ENCODE data around the gene COG4. TPM values are rescaled to one million over a fixed set of nuclear protein-coding genes. Genes with fewer than 3 reads are reported as not detected.

COG4 gene
- total RNA-seq, 2 donors from 2014 or later: 62.7 to 71.4 TPM

DNA sequence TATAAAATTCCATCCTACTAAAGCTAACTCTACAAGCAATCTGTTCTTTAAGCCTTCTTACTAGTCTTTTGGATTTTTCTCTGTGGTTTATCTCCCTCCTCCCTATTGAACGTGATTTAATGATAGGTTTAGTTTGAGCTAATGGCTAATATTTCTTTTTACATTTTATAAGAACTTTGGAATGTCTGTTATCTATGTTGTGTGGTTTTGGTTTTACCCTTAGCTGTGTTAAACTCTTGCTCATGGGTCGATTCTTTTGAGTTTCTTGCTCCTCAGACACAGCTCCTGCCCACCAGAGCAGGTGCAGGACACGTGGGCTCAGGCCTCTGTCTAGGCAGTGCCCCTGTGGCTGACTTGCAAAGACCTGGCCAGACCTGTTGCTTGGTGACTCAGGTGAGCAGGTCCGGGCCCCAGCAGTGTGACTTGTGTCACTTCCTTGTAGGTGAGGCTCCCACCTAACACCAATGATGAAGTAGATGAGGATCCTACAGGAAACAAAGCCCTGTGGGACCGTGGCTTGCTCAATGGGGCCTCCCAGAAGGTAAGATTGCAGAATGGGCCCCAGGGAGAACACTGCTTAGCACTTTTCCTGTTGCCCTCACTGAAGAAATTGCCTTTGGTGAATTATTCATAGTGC, 45.4 kb upstream of the COG4 start:
- no peak overlapping the region for H3K9ac ChIP-seq (ENCODE audit: extremely low read depth, low read length, poor library complexity, severe bottlenecking)
- Mint-ChIP-seq H3K36me3 (ENCODE audit: low read depth) (peaks cover 95% of the 10 kb centered on the region), H3K9me3 (no peaks in the 10 kb centered on the region), H3K4me1 (no peaks in the 10 kb centered on the region), H3K27me3 (ENCODE audit: insufficient read depth) (no peaks in the 10 kb centered on the region), H3K4me3 (no peak overlapping the region), H3K27ac (peak overlapping the region; percentile 72)
- H3K27ac ChIP-seq (ENCODE audit: low read depth, low read length): no peak overlapping the region
- peaks cover 100% of the 10 kb centered on the region for H3K36me3 ChIP-seq (ENCODE audit: control insufficient read depth, insufficient read depth, low read length)
- no peak overlapping the region for H3K4me3 ChIP-seq (ENCODE audit: low read length)
- H3K27me3 ChIP-seq (ENCODE audit: control insufficient read depth, insufficient read depth, low read length, poor library complexity, severe bottlenecking): no peaks in the 10 kb centered on the region
- no peaks in the 10 kb centered on the region for H3K4me1 ChIP-seq (ENCODE audit: control insufficient read depth, insufficient read depth, low read length)
- H3K9me3 ChIP-seq (ENCODE audit: control insufficient read depth, low read length): no peaks in the 10 kb centered on the region
- TF ChIP-seq, protein P1, sequence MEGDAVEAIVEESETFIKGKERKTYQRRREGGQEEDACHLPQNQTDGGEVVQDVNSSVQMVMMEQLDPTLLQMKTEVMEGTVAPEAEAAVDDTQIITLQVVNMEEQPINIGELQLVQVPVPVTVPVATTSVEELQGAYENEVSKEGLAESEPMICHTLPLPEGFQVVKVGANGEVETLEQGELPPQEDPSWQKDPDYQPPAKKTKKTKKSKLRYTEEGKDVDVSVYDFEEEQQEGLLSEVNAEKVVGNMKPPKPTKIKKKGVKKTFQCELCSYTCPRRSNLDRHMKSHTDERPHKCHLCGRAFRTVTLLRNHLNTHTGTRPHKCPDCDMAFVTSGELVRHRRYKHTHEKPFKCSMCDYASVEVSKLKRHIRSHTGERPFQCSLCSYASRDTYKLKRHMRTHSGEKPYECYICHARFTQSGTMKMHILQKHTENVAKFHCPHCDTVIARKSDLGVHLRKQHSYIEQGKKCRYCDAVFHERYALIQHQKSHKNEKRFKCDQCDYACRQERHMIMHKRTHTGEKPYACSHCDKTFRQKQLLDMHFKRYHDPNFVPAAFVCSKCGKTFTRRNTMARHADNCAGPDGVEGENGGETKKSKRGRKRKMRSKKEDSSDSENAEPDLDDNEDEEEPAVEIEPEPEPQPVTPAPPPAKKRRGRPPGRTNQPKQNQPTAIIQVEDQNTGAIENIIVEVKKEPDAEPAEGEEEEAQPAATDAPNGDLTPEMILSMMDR (conservative IDR thresholded peaks at IDR 0.05): no peak
- no peak for DNase-seq
- 93 to 100% methylated on average over 3 to 4 of the region's 5 CpGs for WGBS, 2 experiments (ENCODE audit: insufficient coverage in 1 of 2, insufficient read length in 1 of 2)

DNA sequence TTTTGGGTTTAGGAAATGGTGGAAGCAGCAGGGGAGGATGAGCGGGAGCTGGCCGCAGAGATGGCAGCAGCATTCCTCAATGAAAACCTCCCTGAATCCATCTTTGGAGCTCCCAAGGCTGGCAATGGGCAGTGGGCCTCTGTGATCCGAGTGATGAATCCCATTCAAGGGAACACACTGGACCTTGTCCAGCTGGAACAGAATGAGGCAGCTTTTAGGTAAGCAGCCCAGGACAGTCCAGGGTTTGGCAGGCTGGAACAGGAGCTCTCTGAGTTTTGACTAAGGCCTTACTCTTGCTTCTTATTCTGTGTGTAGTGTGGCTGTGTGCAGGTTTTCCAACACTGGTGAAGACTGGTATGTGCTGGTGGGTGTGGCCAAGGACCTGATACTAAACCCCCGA, 41.7 kb upstream of the COG4 start:
- H3K9me3 Mint-ChIP-seq: no peaks in the 10 kb centered on the region
- 88 to 95% methylated on average over 2 to 4 of the region's 4 CpGs for WGBS, 2 experiments (ENCODE audit: insufficient coverage in 1 of 2, insufficient read length in 1 of 2)
- no peak overlapping the region for H3K9ac ChIP-seq (ENCODE audit: extremely low read depth, low read length, poor library complexity, severe bottlenecking)
- no peak overlapping the region for H3K4me3 Mint-ChIP-seq
- H3K36me3 ChIP-seq (ENCODE audit: control insufficient read depth, insufficient read depth, low read length): peaks cover 99% of the 10 kb centered on the region
- no peak for DNase-seq
- H3K27me3 ChIP-seq (ENCODE audit: control insufficient read depth, insufficient read depth, low read length, poor library complexity, severe bottlenecking): no peaks in the 10 kb centered on the region
- H3K27ac Mint-ChIP-seq: no peak overlapping the region
- no peaks in the 10 kb centered on the region for H3K4me1 ChIP-seq (ENCODE audit: control insufficient read depth, insufficient read depth, low read length)
- no peak overlapping the region for H3K27ac ChIP-seq (ENCODE audit: low read depth, low read length)
- H3K4me1 Mint-ChIP-seq: no peaks in the 10 kb centered on the region
- no peaks in the 10 kb centered on the region for H3K9me3 ChIP-seq (ENCODE audit: control insufficient read depth, low read length)
- H3K4me3 ChIP-seq (ENCODE audit: low read length): no peak overlapping the region
- no peaks in the 10 kb centered on the region for H3K27me3 Mint-ChIP-seq (ENCODE audit: insufficient read depth)
- TF ChIP-seq, protein P1 (conservative IDR thresholded peaks at IDR 0.05): no peak
- peaks cover 93% of the 10 kb centered on the region for H3K36me3 Mint-ChIP-seq (ENCODE audit: low read depth)

DNA sequence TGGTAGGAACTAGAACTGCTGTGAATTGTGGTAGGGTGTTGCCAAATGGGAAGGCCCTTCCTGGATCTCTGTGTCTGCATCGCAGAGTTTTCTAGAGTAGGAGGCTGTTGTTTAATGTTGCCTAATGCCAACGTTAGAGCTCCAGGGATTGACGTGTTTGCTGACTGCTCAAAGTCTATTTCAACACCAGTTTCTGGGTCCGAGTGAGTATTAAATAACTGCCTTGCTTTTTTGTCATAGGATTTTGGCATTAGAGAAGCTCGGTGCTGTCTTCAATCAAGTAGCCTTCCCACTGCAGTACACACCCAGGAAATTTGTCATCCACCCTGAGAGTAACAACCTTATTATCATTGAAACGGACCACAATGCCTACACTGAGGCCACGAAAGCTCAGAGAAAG, 40.3 kb upstream of the COG4 start:
- 93 to 100% methylated on average over 6 to 7 of the region's 7 CpGs for WGBS, 2 experiments (ENCODE audit: insufficient coverage in 1 of 2, insufficient read length in 1 of 2)
- no peaks in the 10 kb centered on the region for H3K27me3 ChIP-seq (ENCODE audit: control insufficient read depth, insufficient read depth, low read length, poor library complexity, severe bottlenecking)
- H3K4me1 Mint-ChIP-seq: no peaks in the 10 kb centered on the region
- TF ChIP-seq, protein P1 (conservative IDR thresholded peaks at IDR 0.05): no peak
- H3K9ac ChIP-seq (ENCODE audit: extremely low read depth, low read length, poor library complexity, severe bottlenecking): no peak overlapping the region
- no peak overlapping the region for H3K27ac ChIP-seq (ENCODE audit: low read depth, low read length)
- H3K36me3 ChIP-seq (ENCODE audit: control insufficient read depth, insufficient read depth, low read length): peaks cover 97% of the 10 kb centered on the region
- H3K9me3 ChIP-seq (ENCODE audit: control insufficient read depth, low read length): no peaks in the 10 kb centered on the region
- H3K27ac Mint-ChIP-seq: no peak overlapping the region
- H3K4me3 Mint-ChIP-seq: no peak overlapping the region
- peaks cover 90% of the 10 kb centered on the region for H3K36me3 Mint-ChIP-seq (ENCODE audit: low read depth)
- H3K27me3 Mint-ChIP-seq (ENCODE audit: insufficient read depth): no peaks in the 10 kb centered on the region
- no peak for DNase-seq
- no peaks in the 10 kb centered on the region for H3K9me3 Mint-ChIP-seq
- no peak overlapping the region for H3K4me3 ChIP-seq (ENCODE audit: low read length)
- H3K4me1 ChIP-seq (ENCODE audit: control insufficient read depth, insufficient read depth, low read length): no peaks in the 10 kb centered on the region
